Measurements from ENCODE around the gene ZCCHC14. TPM values are rescaled to one million over a fixed set of nuclear protein-coding genes. Genes with fewer than 3 reads are reported as not detected.

Gene ZCCHC14
- total and polyA plus RNA-seq, 10 of the 15 experiments (the other 5 are each of a cell fraction or from before 2014, with no cell fraction given), result 0.02 to 0.26 (median 0.05) TPM; not detected in 3

DNA sequence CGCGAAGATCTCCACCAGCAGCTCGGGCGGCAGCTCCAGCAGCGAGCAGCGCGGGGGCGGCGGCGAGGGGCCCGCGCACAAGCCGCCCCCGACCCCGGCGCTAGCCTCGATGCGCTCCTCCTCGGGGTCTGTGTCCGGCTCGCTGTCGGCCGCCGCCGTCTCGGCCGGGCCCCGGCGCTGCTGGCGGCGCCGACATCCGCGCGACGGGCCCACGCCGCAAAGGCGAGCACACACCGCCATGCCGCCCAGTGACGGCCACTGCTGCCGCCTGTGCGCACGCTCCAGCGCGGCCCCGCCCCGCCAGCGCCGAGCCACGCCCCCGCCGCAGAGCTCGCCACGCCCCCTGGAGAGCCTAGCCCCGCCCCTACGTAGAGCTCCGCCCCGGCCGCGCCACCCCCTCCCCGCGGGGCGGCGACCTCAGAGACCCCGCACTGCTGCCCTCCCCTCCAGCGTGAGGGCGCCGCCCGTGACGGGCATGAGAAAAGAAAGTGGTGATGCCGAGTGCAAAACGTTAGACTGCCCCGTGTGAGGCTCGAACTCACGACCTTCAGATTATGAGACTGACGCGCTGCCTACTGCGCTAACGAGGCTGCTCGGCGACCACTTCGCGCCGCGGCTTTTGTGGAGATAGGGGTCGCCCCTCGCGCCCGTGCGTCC lies 109.2 kb downstream of the ZCCHC14 start, which contains the start of gene FBXO31 (continued):
- TF ChIP-seq STAT1 (conservative IDR thresholded peaks at IDR 0.05) (peak; percentile 81; the same call in 1 of the 2 replicates), TBL1XR1 (IDR thresholded peaks at IDR 0.05; ENCODE audit: low read depth, low read length) (peak; percentile 91), BHLHE40 (IDR thresholded peaks at IDR 0.05; ENCODE audit: borderline replicate concordance in 1 of 2, low read depth in 2 of 2, low read length in 1 of 2) (peak; percentile 80 to 86), HCFC1 (IDR thresholded peaks at IDR 0.05; ENCODE audit: low read length) (peak; percentile 48; the same call in 1 of the 2 replicates), RCOR1 (conservative IDR thresholded peaks at IDR 0.05; ENCODE audit: low read depth, low read length) (0 out of 2 replicates have a peak, but pooled peaks have one; percentile 55), TCF3 (IDR thresholded peaks at IDR 0.05; ENCODE audit: borderline replicate concordance, insufficient read depth, low read depth, low read length) (no peak), POU2F2 (IDR thresholded peaks at IDR 0.05; ENCODE audit: borderline replicate concordance, low read depth, low read length) (peak; percentile 47; the same call in 1 of the 3 replicates), NR2F1 (conservative IDR thresholded peaks at IDR 0.05) (peak; percentile 89), PAX5 (IDR thresholded peaks at IDR 0.05; ENCODE audit: borderline replicate concordance, low read depth, low read length) (peak; percentile 71), EGR1 (IDR thresholded peaks at IDR 0.05; ENCODE audit: borderline replicate concordance in 1 of 2, low read depth in 2 of 2, low read length in 2 of 2) (peak in 1 of 2 experiments; percentile 72; a peak in 1 of 3 replicates), PML (IDR thresholded peaks at IDR 0.05; ENCODE audit: low read length) (no peak), CHD2 (IDR thresholded peaks at IDR 0.05; ENCODE audit: borderline replicate concordance, low read depth, low read length) (peak; percentile 38; the same call in 1 of the 2 replicates), RELA (IDR thresholded peaks at IDR 0.05; ENCODE audit: borderline replicate concordance, partially characterized antibody) (peak; percentile 63), MYC (IDR thresholded peaks at IDR 0.05; ENCODE audit: insufficient read depth, insufficient read length, insufficient replicate concordance, low read length, severe bottlenecking) (peak; percentile 18), SREBF1 (IDR thresholded peaks at IDR 0.05; ENCODE audit: low read length) (peak; percentile 46; the same call in 1 of the 2 replicates), WRNIP1 (IDR thresholded peaks at IDR 0.05; ENCODE audit: borderline replicate concordance, low read depth, low read length) (no peak)
- TF ChIP-seq, protein P1, sequence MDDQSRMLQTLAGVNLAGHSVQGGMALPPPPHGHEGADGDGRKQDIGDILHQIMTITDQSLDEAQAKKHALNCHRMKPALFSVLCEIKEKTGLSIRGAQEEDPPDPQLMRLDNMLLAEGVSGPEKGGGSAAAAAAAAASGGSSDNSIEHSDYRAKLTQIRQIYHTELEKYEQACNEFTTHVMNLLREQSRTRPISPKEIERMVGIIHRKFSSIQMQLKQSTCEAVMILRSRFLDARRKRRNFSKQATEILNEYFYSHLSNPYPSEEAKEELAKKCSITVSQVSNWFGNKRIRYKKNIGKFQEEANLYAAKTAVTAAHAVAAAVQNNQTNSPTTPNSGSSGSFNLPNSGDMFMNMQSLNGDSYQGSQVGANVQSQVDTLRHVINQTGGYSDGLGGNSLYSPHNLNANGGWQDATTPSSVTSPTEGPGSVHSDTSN (IDR thresholded peaks at IDR 0.05; ENCODE audit: insufficient replicate concordance, low read depth, low read length), result no peak
- TF ChIP-seq, protein P2, sequence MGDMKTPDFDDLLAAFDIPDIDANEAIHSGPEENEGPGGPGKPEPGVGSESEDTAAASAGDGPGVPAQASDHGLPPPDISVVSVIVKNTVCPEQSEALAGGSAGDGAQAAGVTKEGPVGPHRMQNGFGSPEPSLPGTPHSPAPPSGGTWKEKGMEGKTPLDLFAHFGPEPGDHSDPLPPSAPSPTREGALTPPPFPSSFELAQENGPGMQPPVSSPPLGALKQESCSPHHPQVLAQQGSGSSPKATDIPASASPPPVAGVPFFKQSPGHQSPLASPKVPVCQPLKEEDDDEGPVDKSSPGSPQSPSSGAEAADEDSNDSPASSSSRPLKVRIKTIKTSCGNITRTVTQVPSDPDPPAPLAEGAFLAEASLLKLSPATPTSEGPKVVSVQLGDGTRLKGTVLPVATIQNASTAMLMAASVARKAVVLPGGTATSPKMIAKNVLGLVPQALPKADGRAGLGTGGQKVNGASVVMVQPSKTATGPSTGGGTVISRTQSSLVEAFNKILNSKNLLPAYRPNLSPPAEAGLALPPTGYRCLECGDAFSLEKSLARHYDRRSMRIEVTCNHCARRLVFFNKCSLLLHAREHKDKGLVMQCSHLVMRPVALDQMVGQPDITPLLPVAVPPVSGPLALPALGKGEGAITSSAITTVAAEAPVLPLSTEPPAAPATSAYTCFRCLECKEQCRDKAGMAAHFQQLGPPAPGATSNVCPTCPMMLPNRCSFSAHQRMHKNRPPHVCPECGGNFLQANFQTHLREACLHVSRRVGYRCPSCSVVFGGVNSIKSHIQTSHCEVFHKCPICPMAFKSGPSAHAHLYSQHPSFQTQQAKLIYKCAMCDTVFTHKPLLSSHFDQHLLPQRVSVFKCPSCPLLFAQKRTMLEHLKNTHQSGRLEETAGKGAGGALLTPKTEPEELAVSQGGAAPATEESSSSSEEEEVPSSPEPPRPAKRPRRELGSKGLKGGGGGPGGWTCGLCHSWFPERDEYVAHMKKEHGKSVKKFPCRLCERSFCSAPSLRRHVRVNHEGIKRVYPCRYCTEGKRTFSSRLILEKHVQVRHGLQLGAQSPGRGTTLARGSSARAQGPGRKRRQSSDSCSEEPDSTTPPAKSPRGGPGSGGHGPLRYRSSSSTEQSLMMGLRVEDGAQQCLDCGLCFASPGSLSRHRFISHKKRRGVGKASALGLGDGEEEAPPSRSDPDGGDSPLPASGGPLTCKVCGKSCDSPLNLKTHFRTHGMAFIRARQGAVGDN (IDR thresholded peaks at IDR 0.05), result peak; percentile 84
- TF ChIP-seq, protein P3, sequence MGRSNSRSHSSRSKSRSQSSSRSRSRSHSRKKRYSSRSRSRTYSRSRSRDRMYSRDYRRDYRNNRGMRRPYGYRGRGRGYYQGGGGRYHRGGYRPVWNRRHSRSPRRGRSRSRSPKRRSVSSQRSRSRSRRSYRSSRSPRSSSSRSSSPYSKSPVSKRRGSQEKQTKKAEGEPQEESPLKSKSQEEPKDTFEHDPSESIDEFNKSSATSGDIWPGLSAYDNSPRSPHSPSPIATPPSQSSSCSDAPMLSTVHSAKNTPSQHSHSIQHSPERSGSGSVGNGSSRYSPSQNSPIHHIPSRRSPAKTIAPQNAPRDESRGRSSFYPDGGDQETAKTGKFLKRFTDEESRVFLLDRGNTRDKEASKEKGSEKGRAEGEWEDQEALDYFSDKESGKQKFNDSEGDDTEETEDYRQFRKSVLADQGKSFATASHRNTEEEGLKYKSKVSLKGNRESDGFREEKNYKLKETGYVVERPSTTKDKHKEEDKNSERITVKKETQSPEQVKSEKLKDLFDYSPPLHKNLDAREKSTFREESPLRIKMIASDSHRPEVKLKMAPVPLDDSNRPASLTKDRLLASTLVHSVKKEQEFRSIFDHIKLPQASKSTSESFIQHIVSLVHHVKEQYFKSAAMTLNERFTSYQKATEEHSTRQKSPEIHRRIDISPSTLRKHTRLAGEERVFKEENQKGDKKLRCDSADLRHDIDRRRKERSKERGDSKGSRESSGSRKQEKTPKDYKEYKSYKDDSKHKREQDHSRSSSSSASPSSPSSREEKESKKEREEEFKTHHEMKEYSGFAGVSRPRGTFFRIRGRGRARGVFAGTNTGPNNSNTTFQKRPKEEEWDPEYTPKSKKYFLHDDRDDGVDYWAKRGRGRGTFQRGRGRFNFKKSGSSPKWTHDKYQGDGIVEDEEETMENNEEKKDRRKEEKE (IDR thresholded peaks at IDR 0.05), result 0 out of 2 replicates have a peak, but pooled peaks have one; percentile 5
- TF ChIP-seq, protein P4, sequence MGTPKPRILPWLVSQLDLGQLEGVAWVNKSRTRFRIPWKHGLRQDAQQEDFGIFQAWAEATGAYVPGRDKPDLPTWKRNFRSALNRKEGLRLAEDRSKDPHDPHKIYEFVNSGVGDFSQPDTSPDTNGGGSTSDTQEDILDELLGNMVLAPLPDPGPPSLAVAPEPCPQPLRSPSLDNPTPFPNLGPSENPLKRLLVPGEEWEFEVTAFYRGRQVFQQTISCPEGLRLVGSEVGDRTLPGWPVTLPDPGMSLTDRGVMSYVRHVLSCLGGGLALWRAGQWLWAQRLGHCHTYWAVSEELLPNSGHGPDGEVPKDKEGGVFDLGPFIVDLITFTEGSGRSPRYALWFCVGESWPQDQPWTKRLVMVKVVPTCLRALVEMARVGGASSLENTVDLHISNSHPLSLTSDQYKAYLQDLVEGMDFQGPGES (IDR thresholded peaks at IDR 0.05), result no peak; the same call in none of the 2 replicates
